ENCODE data around the gene USP40.

Gene USP40

DNA sequence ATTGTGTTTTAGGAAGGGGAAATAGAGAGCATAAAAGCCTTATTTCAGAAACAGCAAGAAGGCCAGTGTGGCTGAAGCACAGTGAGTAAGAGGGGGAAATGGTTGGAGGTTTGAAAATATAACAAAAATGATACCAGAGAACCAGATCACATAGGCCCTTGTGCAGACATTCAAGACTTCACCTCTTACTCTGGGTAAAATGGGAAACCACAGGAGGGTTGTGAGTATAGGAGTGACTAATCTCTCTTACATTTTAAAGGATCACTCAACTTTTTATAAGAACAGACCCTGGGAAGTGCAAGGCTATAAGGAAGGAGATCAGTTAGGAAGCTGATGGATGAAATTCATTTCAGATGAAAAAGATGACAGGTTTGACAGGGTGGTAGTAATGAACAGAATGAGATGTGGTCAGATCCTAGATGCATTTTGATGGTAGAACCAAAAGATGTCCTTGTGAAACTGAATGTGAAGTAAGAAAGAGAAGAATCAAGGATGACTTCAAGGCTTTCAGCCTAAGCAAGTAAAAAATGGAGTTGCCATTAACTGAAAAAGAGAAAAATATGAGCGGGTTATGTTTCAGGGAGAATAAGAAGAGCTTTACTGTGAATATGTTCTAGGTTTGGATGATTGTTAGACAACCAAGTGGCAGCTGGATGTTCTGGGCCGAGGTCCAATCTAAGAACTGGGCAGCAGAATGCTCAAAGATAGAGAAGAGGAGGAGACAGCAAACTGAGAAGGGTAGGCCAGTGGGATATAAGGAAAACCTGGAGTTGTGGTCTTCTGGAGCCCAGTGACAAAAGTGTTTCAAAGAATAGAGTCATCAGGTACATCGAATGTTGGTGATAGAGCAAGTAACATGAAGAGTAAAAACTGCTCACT lies 65.1 kb downstream of the USP40 start:
- in situ Hi-C loops (cut with HindIII; ENCODE audit: low sequenced_read_pairs), result no loop called here

DNA sequence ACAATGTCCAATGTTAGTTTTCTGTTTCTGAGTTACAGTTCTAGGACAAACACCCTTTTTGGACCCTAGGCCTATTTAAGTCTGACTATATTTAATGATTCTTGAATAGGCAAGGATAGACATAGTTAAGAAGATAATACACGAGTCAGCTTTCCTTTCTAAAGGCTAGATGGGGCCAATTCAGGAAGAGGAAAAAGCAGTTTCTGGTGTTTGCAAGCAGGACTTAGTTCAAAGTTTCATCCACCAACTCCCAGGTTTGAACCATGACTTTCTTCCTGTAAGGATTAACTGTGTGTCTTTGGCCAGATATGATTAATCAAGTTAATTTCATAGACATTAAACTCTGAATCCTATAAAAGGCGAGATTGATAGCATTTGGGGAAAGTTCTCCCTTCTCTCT lies 66.7 kb downstream of the USP40 start:
- in situ Hi-C loops (cut with HindIII; ENCODE audit: low sequenced_read_pairs), result no loop called here

DNA sequence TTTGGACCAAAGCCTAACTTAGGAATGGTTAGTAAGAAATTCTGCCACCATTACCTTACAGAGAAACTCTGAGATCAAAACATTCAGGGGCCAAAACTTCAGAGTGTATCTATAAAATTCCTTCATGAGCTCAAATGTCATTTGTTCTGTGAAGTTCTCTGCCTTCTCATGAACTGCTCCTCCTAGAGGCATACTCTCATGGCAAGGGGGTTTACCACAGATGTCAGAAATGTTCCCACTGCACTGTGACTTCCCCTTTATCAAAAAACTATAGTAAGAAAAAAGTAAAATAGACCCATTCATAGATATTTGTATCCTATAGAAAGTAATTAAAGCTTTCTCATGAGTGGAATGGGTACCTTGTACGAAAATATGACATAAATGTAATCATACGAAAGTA lies 68.5 kb downstream of the USP40 start:
- in situ Hi-C loops (cut with HindIII; ENCODE audit: low sequenced_read_pairs), result no loop called here

DNA sequence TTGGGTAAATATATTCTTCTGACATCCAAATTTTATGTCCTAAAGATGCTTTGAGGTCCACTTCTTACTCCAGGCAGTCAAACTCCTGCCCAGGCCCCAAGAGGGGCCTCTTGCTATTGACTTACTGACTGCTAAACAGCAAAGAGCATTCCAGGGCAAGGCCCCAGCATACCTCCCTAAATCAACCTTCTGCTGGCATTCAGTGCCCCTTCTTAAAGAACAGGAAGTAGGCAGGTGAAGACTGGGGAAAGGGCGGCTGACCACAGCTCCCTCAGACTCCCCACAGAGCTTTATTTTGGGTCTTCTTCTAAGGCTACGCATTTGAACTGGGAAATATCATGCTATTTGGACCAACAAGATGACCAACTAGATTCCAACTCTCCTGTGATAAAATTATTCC lies 68.9 kb downstream of the USP40 start:
- in situ Hi-C loops (cut with HindIII; ENCODE audit: low sequenced_read_pairs), result no loop called here

DNA sequence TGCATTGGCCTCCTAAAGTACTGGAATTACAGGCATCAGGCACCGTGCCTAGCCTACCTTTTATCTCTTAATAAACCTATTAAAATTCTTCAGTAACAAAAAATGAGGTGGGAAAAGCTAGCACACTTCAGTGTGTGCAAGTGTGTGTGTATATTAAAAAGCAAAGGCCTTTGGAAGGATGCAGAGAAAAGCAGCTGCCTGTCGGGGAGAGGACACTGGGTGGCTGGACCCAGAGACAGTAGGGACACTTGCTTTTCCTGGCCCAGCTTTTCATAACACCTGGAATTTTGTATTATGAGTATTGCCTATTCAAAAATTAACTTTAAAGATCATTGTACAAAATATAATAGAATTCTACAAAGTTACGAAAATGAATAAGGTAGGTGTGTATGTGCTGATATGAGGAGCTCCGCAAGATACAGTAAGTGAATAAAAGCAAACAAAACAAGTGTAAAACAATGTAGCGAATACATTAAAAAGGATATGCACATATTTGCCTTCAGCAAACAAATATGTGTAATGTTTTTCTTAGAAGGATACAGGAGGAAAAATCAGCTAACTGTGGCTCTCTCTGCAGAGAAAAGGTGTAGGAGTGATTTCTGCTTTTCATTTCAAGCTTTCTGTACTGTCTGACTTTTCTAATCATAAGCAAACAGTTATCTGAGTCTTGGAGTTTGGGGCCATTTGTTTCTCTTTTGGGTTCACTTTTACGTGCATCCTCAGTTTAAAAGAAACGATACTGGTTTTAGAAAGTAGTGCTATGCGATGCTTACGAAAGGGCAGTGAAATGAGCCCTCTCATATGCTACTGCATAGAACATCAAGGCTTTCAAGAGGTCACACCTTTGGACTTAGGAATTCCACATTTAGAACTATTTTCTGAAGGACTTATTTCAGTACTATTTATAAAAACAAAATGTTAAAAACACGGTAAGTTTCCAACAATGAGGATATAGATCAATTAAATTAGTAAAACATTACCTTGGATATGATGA lies 70.8 kb downstream of the USP40 start:
- in situ Hi-C loops (cut with HindIII; ENCODE audit: low sequenced_read_pairs), result no loop called here

DNA sequence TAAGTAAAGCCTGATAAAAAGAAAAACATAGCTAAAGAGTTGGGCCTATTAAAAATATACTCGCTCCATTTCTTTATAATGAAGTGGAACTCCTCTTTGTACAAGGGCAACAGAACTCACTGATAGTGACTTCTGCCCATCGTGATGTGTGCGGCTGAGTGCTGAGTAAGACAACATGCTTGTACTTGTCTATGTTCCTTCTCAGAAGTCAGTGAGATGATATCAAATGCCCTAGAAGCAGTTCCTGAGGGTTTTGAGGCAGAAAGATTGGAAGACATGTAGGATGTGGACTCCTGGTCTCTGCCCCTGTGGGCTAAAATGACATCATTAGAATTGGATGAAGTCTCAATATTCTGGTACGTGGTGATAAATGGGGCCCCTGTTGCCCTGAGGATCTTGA lies 73.8 kb downstream of the USP40 start:
- in situ Hi-C loops (cut with HindIII; ENCODE audit: low sequenced_read_pairs), result no loop called here

DNA sequence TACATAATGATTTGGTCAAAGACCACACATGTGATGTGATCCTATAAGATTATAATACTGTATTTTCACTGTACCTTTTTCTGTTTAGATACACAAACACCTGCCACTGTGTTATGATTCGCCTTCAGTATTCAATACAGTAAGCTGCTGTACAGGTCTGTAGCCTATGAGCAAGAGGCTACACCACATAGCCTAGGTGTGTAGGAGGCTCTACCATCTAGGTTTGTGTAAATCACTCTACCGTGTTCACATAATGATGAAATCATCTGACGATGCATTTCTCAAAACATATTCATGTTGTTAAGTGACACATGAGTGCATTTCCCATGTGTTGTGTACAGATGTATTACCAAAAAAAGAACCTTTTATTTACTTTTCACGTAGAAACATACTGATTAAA lies 74.5 kb downstream of the USP40 start:
- in situ Hi-C loops (cut with HindIII; ENCODE audit: low sequenced_read_pairs), result no loop called here

DNA sequence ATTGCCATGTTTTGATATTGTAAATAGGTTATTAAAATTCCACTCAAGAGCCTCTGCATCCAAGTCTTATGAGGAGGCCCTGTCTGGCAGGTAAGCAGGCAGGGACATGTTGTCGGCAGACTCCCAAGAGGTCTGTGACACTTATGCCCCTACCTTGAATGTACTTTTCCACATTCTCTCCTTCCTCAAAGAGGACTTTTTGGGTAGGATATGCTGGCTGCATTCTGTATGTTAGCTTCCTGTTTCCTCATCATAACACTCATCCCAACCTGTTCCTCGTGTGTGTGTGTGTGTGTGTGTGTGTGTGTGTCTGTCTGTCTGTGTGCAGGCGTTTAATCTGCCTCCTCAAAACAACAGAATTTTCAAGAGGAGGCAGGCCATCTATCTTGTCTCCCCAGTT lies 75.3 kb downstream of the USP40 start:
- in situ Hi-C loops (cut with HindIII; ENCODE audit: low sequenced_read_pairs), result no loop called here

DNA sequence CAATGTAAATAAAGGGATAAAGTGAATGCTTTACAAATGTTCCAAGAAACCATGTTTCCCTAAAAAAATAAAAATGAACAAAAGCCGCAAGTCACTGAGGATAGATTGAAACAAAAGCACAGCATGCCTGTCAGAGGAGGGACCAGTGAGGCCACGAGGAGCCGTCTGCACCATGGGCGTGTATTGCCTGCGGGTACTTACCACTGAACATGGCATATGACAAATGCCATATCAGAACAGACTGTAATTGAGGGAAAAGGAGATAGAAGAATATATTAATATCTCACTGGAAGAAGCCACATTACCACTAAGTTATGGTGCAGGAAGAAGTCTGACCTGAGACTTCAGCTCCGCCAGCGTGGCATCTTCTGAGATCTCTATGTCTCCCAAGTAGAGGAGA lies 75.8 kb downstream of the USP40 start:
- in situ Hi-C loops (cut with HindIII; ENCODE audit: low sequenced_read_pairs), result no loop called here

DNA sequence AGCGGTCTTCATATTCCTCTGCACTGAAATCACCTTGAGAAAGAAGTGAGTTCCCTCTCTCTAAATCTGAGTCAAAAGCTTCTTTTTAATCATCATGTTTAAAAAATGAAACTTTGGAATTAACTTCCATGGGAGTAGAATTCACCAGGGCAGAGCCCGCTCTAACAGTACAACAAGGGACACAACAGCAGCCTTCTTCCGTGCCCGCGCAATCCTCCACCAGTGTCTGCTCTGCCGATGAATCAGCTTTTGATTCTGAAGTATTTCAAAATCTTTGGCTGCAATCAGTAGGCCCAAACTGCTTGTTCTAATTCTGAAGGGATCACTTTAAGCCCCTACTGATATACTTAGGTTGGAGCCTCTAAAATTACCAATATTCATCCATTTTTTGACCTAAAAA lies 76.9 kb downstream of the USP40 start:
- in situ Hi-C loops (cut with HindIII; ENCODE audit: low sequenced_read_pairs), result no loop called here

DNA sequence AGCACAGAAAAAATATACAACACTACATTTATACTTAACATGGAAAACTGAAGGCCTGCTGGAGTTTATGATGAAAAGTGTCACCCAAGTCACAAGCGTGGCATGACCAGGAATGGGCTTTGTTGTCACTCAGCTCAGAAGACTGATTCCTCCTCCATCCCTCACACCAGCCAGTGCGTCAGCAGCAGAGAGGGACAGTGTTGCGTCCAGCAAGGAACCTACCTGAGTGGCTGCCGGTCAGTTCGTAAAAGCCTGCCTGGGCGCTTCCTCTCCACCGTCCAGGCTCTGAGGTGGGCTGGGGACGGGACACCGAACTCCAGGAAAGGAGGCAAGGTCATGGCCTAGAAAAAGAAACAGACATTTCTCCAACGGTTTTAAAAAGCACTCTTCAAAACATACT lies 77.4 kb downstream of the USP40 start:
- in situ Hi-C loops (cut with HindIII; ENCODE audit: low sequenced_read_pairs), result no loop called here

DNA sequence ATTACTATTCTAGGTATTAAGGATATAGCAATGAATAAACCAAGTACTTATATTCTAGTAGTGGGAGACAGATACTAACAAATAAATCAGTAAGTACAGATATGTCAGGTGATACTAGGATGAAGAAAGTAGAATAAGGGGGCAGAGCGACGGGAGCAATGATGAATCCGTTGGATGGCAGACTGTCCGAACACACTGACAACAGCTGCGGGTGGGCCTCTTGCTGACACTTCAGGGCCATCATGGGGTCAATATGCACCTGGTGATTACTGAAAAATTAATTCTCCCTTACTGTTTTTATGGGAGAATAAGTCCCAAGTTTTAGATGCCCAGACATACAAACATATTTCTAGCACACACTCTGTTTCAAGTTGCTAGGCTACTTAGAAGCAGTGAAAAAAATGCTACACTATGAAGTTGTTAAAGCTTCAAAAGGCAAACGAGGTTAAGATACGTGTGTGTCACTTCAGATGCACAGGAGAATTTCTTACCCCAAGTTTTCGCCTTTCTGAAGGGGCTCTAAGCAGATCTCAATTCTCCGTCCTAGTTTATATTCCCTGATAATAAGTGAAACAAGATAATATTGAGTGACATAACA lies 78.7 kb downstream of the USP40 start:
- in situ Hi-C loops (cut with HindIII; ENCODE audit: low sequenced_read_pairs), result no loop called here

DNA sequence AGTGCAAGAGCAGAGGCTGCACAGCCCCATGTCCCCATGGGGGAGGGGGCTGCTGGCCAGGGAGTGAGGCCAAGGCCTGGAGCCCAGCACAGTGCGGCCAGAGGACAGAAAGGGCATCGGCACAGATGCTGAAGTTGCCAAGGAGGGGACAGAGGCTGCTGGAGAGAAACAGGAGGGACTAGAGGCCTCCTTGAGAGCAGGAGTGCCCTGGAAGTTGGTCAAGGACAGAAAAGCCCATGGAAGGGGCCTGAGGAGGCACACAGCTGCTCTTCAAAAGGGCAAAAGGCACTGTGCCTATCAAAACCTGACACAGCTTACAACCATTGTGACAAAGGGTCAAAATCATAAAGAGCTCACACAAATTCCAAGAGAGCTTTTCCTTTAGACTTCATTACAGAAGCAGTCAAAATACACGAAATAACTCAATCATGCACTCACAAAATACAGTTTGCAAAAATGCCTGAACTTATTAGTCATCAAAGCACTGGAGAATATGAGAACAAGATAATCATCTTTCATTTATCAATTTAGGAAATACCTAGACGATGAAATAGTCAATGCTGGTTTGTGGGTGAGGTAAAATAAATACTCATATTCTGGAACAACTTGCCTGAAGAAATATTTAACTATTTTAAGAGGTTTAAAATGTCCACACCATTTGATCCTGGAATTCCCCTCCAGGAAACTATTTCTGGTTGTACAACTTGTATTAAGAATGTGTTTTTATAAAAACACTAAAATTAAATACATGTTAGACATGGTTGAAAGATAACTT lies 79.6 kb downstream of the USP40 start:
- in situ Hi-C loops (cut with HindIII; ENCODE audit: low sequenced_read_pairs), result no loop called here

DNA sequence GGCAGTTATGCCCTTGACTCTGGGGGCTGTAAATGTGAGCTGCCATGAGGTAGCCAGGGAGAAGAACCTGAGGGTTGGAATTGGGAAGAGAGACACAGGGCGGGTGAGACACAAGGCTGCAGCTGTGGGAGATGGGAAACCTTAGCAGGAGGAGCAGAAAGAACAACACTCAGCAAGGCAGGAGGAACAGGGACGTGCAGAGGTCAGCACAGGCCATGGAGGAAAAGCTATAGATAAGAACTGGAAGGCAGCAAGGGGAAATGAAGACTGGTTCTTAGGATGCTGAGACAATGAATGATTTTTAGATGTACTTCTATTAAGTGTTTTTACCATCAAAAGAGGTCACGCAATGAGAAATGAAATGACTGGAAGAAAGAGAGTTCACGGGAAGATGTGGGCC lies 80.2 kb downstream of the USP40 start:
- in situ Hi-C loops (cut with HindIII; ENCODE audit: low sequenced_read_pairs), result no loop called here

DNA sequence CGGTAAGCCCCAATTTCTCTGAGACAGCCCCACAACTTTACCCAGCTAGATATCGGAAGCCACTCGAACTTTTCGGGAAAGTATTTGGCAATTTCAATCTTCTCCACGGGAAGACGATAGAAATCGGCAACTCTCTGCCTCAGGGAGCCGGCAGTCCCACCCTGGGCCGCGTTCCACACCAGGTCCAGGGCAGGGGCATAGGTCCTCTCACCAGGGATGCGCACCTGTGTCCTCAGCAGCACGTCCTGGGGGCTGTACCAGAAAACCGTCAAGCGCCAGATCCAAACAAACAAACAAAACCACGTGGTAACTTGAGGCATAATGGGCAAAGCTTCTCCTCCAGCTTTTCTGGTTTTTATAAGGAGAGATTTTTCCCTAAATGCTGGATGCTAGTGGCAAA lies 80.9 kb downstream of the USP40 start:
- in situ Hi-C loops (cut with HindIII; ENCODE audit: low sequenced_read_pairs), result no loop called here

DNA sequence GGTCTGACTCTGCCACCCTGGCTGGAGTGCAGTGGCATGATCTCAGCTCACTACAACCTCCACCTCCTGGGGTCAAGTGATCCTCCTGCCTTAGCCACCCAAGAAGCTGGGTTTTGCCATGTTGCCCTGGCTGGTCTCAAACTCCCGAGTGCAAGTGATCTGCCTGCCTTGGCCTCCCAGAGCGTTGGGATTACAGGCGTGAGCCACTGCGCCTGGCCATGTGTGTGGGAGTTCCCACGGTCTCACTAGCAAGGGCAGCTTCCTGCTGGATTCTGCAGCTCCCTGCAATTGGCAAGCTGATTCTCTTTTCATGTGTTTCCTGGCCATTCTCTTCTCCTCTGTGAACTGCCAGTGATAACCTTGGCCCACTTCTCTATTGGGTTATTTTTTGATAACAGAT lies 84.0 kb downstream of the USP40 start:
- in situ Hi-C loops (cut with HindIII; ENCODE audit: low sequenced_read_pairs), result no loop called here

DNA sequence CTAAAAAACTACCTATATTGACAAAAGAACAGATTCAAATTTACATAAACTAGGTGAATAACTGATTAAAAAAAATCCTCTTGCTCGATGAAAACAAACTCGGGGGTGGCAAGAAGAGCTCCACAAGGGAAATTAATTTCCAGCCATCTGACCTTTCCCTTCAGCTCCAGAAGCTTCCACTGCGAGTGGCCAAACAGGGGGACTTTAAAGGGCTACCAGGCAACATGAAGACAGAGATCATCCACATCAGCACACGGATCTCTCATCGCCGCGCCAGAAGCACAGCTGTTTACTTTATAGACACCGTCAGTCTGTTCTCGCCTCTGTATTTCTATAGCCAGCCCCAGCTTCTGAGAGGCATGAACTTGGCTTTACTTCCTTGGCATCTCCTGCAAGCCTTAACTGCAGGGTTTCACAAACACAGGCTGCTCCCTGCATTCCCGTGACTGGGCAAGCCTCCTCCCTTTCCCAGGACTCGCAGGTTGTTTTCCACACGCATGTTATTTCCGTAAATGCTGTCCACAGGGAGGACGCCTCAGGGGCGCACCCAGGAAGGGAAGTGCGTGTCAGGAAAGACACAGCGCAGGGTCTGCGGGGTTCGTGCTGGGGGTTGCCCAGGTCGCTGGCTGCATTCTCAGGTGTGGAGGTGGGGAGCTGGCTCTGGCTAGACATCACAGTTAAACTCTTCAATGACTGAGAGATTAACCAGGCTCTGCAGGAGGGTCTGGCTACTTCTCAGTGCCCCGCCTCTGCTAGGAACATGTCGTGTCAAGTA lies 85.0 kb downstream of the USP40 start:
- in situ Hi-C loops (cut with HindIII; ENCODE audit: low sequenced_read_pairs), result no loop called here

DNA sequence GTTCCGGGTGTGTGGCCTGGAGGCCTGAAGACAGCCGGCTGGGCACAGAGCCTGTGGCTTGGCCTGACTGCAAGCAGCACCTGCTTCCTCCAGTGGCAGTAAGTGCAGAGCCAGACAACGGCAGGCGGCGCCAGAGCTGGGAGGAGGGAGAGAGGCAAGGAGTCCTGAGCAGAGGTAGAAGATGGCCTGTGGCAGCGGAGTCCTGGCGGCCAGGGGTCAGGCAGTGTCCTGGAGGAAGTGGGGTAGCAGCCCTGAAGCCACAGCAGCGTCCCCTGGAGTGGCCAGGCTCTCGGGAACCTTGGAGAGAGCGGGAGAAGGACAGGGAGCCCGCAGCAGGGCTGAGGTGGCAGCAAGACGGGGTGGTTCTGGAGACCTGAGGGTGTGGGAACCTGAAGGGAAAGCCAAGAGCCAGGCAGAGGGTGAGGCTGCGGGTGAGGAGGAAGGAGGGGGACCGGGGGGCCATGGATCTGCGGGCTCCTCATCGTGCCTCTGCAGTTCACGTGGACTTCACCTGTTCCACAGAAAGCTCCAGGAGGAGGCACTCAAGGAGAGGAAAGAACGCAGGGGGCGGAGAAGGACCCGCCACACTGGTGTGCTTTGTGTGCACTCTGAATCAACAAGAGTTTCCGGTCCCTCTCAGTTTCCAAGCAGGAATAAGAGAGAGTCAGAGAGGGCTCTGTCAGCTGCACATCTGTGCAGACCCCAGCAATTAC lies 85.9 kb downstream of the USP40 start:
- in situ Hi-C loops (cut with HindIII; ENCODE audit: low sequenced_read_pairs), result no loop called here
